Glutamatergic neuron (in vitro differentiated cells): ENCODE results near the gene TMEM123. TPM values are rescaled to one million over a fixed set of nuclear protein-coding genes. Genes with fewer than 3 reads are reported as not detected.

Source experiments
- DNase-seq: peaks from one replicate; pipeline ENCODE4 v3.0.0; 2022
- H3K27ac Mint-ChIP-seq: one replicate; pipeline ENCODE4 v1.8.0; 2020; ENCODE audit warnings: mild to moderate bottlenecking, mixed read lengths, inconsistent platforms; ENCODE audit not compliant: unreplicated experiment
- H3K27me3 Mint-ChIP-seq: one replicate; pipeline ENCODE4 v1.8.0; 2020; ENCODE audit warnings: mild to moderate bottlenecking, moderate library complexity, mixed read lengths, inconsistent platforms; ENCODE audit not compliant: unreplicated experiment
- H3K36me3 Mint-ChIP-seq: one replicate; pipeline ENCODE4 v1.8.0; 2020; ENCODE audit warnings: mild to moderate bottlenecking, mixed read lengths, inconsistent platforms; ENCODE audit not compliant: unreplicated experiment
- H3K4me1 Mint-ChIP-seq: one replicate; pipeline ENCODE4 v1.8.0; 2020; ENCODE audit warnings: mild to moderate bottlenecking, low read depth, mixed read lengths, inconsistent platforms; ENCODE audit not compliant: unreplicated experiment
- H3K4me3 Mint-ChIP-seq: one replicate; pipeline ENCODE4 v1.8.0; 2020; ENCODE audit warnings: mild to moderate bottlenecking, mixed read lengths, inconsistent platforms; ENCODE audit not compliant: unreplicated experiment
- H3K9me3 Mint-ChIP-seq: one replicate; pipeline ENCODE4 v1.8.0; 2020; ENCODE audit warnings: mild to moderate bottlenecking, moderate library complexity, mixed read lengths, inconsistent platforms; ENCODE audit not compliant: unreplicated experiment
- CTCF ChIP-seq: fragments of 200-600 bp; sonication (generic); IDR thresholded peaks from one replicate; pipeline ENCODE4 v1.5.0; 2021; ENCODE audit not compliant: partially characterized antibody, unreplicated experiment
- total RNA-seq: library from RNA; stranded (reverse); fragmentation: NEBNext Ultra II Directional; extraction: Animal tissue kit (Norgen Biotek cat#: 25700); gene quantifications from one replicate; pipeline ENCODE4 v1.2.1, GENCODE V29; 2021; ENCODE audit not compliant: unreplicated experiment

Gene TMEM123
- total RNA-seq, 1 donor from 2014 or later: 18.1 TPM

- DNase-seq: no peak
- H3K4me1 Mint-ChIP-seq: no peaks in the 10 kb centered on the region
- no peak overlapping the region for H3K27ac Mint-ChIP-seq
- no peak for TF ChIP-seq CTCF
- no peak overlapping the region for H3K4me3 Mint-ChIP-seq
- no peaks in the 10 kb centered on the region for H3K9me3 Mint-ChIP-seq
- H3K27me3 Mint-ChIP-seq: peaks cover 3% of the 10 kb centered on the region
- H3K36me3 Mint-ChIP-seq: no peaks in the 10 kb centered on the region
These were observed 16.1 kb upstream of the TMEM123 start for GRCh38 chr11:102468616-102469195.

- no peak for DNase-seq
- TF ChIP-seq CTCF: no peak
- Mint-ChIP-seq H3K36me3 (no peaks in the 10 kb centered on the region), H3K4me3 (no peak overlapping the region), H3K27me3 (peaks cover 3% of the 10 kb centered on the region), H3K27ac (no peak overlapping the region), H3K9me3 (no peaks in the 10 kb centered on the region), H3K4me1 (no peaks in the 10 kb centered on the region)
These were observed 15.5 kb upstream of the TMEM123 start for GRCh38 chr11:102467853-102468580.

- no peaks in the 10 kb centered on the region for H3K36me3 Mint-ChIP-seq
- H3K27ac Mint-ChIP-seq: no peak overlapping the region
- DNase-seq: no peak
- no peak overlapping the region for H3K4me3 Mint-ChIP-seq
- no peak for TF ChIP-seq CTCF
- no peaks in the 10 kb centered on the region for H3K4me1 Mint-ChIP-seq
- H3K9me3 Mint-ChIP-seq: no peaks in the 10 kb centered on the region
- peaks cover 3% of the 10 kb centered on the region for H3K27me3 Mint-ChIP-seq
These were observed 14.6 kb upstream of the TMEM123 start for GRCh38 chr11:102467080-102467708.

- Mint-ChIP-seq H3K9me3 (no peaks in the 10 kb centered on the region), H3K27me3 (peaks cover 3% of the 10 kb centered on the region), H3K27ac (no peak overlapping the region), H3K4me1 (no peaks in the 10 kb centered on the region), H3K4me3 (no peak overlapping the region), H3K36me3 (no peaks in the 10 kb centered on the region)
- TF ChIP-seq CTCF: no peak
- DNase-seq: no peak
These were observed 13.1 kb upstream of the TMEM123 start for GRCh38 chr11:102465696-102466095.
